ENCODE results near the gene EPAS1. TPM values are rescaled to one million over a fixed set of nuclear protein-coding genes. Genes with fewer than 3 reads are reported as not detected.

Gene EPAS1
- polyA plus RNA-seq, 1 of the 3 experiments (the other 2 are of a cell fraction) = 69.2 TPM

GRCh38 chr2:46393347-46393820, 96.2 kb downstream of the EPAS1 start (continued):
- TF ChIP-seq IRF3 (IDR thresholded peaks at IDR 0.05; ENCODE audit: low read depth, low read length) (no peak), RCOR1 (IDR thresholded peaks at IDR 0.05; ENCODE audit: low read length) (no peak), SMC3 (IDR thresholded peaks at IDR 0.05; ENCODE audit: low read depth, low read length) (no peak), MXI1 (IDR thresholded peaks at IDR 0.05; ENCODE audit: low read depth, low read length) (no peak)

GRCh38 chr2:46393865-46394264, 96.7 kb downstream of the EPAS1 start:
- ChIA-PET CTCF (interaction anchor here (1.1 kb wide), 1 partner anchor 37 kb away, joined by 3 read pairs; no protein-coding TSS in a partner anchor), POLR2A (no interaction called here)
- Histone ChIP-seq H3K4me1 (ENCODE audit: control insufficient read depth in 1 of 2, insufficient read depth in 2 of 2, low read depth in 1 of 2, low read length in 1 of 2) (no peaks in the 10 kb centered on the region; a peak in 1 of 4 replicates), H3K4me3 (ENCODE audit: low read depth in 2 of 2, low read length in 1 of 2) (no peak overlapping the region), H3K9me3 (no peaks in the 10 kb centered on the region; the same call in 1 of the 2 replicates), H3K4me2 (no peak overlapping the region), H3K79me2 (ENCODE audit: insufficient read depth) (no peaks in the 10 kb centered on the region), H3K27ac (ENCODE audit: low read depth in 2 of 2, low read length in 1 of 2) (no peak overlapping the region), H3K36me3 (replicated peaks in 1 of 2; ENCODE audit: control insufficient read depth in 1 of 2, insufficient read depth in 2 of 2, low read length in 1 of 2) (no peaks in the 10 kb centered on the region), H3F3A (replicated peaks; ENCODE audit: insufficient read depth) (peaks cover 4% of the 10 kb centered on the region), H3K9me2 (no peaks in the 10 kb centered on the region), H4K20me1 (ENCODE audit: insufficient read depth) (no peaks in the 10 kb centered on the region), H2AFZ (ENCODE audit: low read depth) (no peak overlapping the region), H3K9ac (no peak overlapping the region), H3K27me3 (ENCODE audit: insufficient read depth) (no peaks in the 10 kb centered on the region)
- peak; percentile 7 for DNase-seq
- 73% methylated on average over 3 of the region's 3 CpGs for WGBS (ENCODE audit: low lambda C conversion rate)
- TF ChIP-seq MAX (IDR thresholded peaks at IDR 0.05; ENCODE audit: low read depth) (no peak), GATA2 (CRISPR knock-in tag; IDR thresholded peaks at IDR 0.05) (no peak), USF1 (IDR thresholded peaks at IDR 0.05; ENCODE audit: borderline replicate concordance, low read depth) (no peak), YY1 (IDR thresholded peaks at IDR 0.05; ENCODE audit: low read depth) (no peak), CTCF (IDR thresholded peaks at IDR 0.05) (no peak), USF2 (IDR thresholded peaks at IDR 0.05; ENCODE audit: borderline replicate concordance, low read depth, low read length) (no peak), REST (IDR thresholded peaks at IDR 0.05; ENCODE audit: low read depth, low read length) (no peak)
